Measurements from ENCODE around the gene PNLIPRP3. TPM values are rescaled to one million over a fixed set of nuclear protein-coding genes. Genes with fewer than 3 reads are reported as not detected.

PNLIPRP3 gene
- total and polyA plus RNA-seq, 9 of the 15 experiments (the other 6 are each of a cell fraction or from before 2014, with no cell fraction given), result not detected

DNA sequence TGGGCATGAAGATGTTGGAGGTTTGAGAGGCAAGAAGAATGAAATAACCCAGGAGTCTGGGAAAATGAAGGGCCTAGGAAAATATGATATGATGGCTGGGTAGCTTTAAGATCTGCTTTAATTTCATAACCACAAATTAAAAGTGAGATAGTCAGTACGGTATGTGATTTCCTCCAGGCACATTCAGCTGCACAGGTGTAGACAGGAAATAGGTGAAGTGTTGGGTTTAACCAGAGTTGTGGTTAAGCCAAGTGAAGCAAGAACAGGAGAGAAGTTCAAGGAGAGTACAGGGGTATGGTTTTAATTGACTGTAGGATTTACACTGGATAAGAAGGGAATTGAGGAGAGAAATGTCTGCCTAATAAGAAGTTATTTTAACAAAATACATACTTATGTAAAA lies 2.6 kb downstream of the PNLIPRP3 start:
- CTCF ChIA-PET (ENCODE audit: low intra/inter-chr PET ratio), result no interaction called here
- Histone ChIP-seq H3K27me3 (ENCODE audit: control insufficient read depth in 2 of 2, insufficient read depth in 2 of 2, low read length in 2 of 2) (no peaks in the 10 kb centered on the region), H3K79me2 (ENCODE audit: control insufficient read depth, insufficient read depth, low read length) (no peaks in the 10 kb centered on the region), H3K4me3 (no peak overlapping the region), H3K36me3 (ENCODE audit: control insufficient read depth, insufficient read depth, low read length) (no peaks in the 10 kb centered on the region), H3K27ac (ENCODE audit: extremely low read depth, low read depth, low read length) (no peak overlapping the region), H3K4me1 (replicated peaks in 1 of 2; ENCODE audit: control insufficient read depth in 2 of 2, insufficient read depth in 2 of 2, low read length in 2 of 2) (no peaks in the 10 kb centered on the region), H4K20me1 (replicated peaks; ENCODE audit: control insufficient read depth, insufficient read depth, low read length) (no peaks in the 10 kb centered on the region), H3K4me2 (ENCODE audit: insufficient read depth, low read length) (no peak overlapping the region), H2AFZ (ENCODE audit: low read depth, low read length) (no peak overlapping the region), H3K9me1 (ENCODE audit: control insufficient read depth, insufficient read depth, low read length) (no peaks in the 10 kb centered on the region), H3K9ac (ENCODE audit: insufficient read depth in 1 of 2, low read depth in 2 of 2, low read length in 2 of 2) (no peak overlapping the region), H3K9me3 (replicated peaks; ENCODE audit: control insufficient read depth, insufficient read depth, low read depth, low read length) (no peaks in the 10 kb centered on the region)
- 0% methylated on average over 1 of the region's 1 CpG for WGBS (ENCODE audit: insufficient coverage, low coverage, missing lambda C conversion rate)
- no TSS peak for BruUV-seq (replicated peaks)
- intact Hi-C loops (cut with micrococcal nuclease), result no loop called here
- FAIRE-seq (no peak), ATAC-seq (no peak), DNase-seq (ENCODE audit: extremely low read depth in 1 of 4, low spot score in 3 of 4) (no peak)
- in situ Hi-C loops (cut with MboI), result no loop called here
- POLR2A ChIA-PET, result no interaction called here
- TF ChIP-seq RBM25 (IDR thresholded peaks at IDR 0.05; ENCODE audit: low read depth, low read length, severe bottlenecking), result no peak
- TF ChIP-seq, protein P1, sequence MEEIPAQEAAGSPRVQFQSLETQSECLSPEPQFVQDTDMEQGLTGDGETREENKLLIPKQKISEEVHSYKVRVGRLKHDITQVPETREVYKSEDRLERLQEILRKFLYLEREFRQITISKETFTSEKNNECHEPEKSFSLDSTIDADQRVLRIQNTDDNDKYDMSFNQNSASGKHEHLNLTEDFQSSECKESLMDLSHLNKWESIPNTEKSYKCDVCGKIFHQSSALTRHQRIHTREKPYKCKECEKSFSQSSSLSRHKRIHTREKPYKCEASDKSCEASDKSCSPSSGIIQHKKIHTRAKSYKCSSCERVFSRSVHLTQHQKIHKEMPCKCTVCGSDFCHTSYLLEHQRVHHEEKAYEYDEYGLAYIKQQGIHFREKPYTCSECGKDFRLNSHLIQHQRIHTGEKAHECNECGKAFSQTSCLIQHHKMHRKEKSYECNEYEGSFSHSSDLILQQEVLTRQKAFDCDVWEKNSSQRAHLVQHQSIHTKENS (CRISPR knock-in tag; IDR thresholded peaks at IDR 0.05), result no peak
- TF ChIP-seq NR4A1 (CRISPR knock-in tag; IDR thresholded peaks at IDR 0.05), result no peak
- TF ChIP-seq NR4A1 (tag; IDR thresholded peaks at IDR 0.05), result no peak
- TF ChIP-seq TCF7L2 (IDR thresholded peaks at IDR 0.05; ENCODE audit: low read depth, low read length), result no peak
- TF ChIP-seq FOXA1 (IDR thresholded peaks at IDR 0.05; ENCODE audit: borderline replicate concordance), result no peak
- TF ChIP-seq, protein P2, sequence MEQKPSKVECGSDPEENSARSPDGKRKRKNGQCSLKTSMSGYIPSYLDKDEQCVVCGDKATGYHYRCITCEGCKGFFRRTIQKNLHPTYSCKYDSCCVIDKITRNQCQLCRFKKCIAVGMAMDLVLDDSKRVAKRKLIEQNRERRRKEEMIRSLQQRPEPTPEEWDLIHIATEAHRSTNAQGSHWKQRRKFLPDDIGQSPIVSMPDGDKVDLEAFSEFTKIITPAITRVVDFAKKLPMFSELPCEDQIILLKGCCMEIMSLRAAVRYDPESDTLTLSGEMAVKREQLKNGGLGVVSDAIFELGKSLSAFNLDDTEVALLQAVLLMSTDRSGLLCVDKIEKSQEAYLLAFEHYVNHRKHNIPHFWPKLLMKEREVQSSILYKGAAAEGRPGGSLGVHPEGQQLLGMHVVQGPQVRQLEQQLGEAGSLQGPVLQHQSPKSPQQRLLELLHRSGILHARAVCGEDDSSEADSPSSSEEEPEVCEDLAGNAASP (IDR thresholded peaks at IDR 0.05), result no peak
- TF ChIP-seq BCL6 (CRISPR knock-in tag; IDR thresholded peaks at IDR 0.05), result no peak
- TF ChIP-seq ZC3H11A (IDR thresholded peaks at IDR 0.05; ENCODE audit: low read depth, low read length), result no peak
- TF ChIP-seq, protein P3, sequence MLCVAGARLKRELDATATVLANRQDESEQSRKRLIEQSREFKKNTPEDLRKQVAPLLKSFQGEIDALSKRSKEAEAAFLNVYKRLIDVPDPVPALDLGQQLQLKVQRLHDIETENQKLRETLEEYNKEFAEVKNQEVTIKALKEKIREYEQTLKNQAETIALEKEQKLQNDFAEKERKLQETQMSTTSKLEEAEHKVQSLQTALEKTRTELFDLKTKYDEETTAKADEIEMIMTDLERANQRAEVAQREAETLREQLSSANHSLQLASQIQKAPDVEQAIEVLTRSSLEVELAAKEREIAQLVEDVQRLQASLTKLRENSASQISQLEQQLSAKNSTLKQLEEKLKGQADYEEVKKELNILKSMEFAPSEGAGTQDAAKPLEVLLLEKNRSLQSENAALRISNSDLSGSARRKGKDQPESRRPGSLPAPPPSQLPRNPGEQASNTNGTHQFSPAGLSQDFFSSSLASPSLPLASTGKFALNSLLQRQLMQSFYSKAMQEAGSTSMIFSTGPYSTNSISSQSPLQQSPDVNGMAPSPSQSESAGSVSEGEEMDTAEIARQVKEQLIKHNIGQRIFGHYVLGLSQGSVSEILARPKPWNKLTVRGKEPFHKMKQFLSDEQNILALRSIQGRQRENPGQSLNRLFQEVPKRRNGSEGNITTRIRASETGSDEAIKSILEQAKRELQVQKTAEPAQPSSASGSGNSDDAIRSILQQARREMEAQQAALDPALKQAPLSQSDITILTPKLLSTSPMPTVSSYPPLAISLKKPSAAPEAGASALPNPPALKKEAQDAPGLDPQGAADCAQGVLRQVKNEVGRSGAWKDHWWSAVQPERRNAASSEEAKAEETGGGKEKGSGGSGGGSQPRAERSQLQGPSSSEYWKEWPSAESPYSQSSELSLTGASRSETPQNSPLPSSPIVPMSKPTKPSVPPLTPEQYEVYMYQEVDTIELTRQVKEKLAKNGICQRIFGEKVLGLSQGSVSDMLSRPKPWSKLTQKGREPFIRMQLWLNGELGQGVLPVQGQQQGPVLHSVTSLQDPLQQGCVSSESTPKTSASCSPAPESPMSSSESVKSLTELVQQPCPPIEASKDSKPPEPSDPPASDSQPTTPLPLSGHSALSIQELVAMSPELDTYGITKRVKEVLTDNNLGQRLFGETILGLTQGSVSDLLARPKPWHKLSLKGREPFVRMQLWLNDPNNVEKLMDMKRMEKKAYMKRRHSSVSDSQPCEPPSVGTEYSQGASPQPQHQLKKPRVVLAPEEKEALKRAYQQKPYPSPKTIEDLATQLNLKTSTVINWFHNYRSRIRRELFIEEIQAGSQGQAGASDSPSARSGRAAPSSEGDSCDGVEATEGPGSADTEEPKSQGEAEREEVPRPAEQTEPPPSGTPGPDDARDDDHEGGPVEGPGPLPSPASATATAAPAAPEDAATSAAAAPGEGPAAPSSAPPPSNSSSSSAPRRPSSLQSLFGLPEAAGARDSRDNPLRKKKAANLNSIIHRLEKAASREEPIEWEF (CRISPR knock-in tag; IDR thresholded peaks at IDR 0.05), result no peak
- TF ChIP-seq, protein P4, sequence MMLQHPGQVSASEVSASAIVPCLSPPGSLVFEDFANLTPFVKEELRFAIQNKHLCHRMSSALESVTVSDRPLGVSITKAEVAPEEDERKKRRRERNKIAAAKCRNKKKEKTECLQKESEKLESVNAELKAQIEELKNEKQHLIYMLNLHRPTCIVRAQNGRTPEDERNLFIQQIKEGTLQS (IDR thresholded peaks at IDR 0.05), result no peak
- TF ChIP-seq, protein P4 (CRISPR knock-in tag; conservative IDR thresholded peaks at IDR 0.05), result no peak
- TF ChIP-seq CCNT2 (IDR thresholded peaks at IDR 0.05; ENCODE audit: borderline replicate concordance, extremely low read depth, insufficient read length, low read depth, low read length), result no peak

Data from K562 (cell line).